Raji (cell line): ENCODE data around the gene SIL1.

ENCODE experiments used
- POLR2A ChIP-seq: IDR thresholded peaks from 2 replicates; pipeline ENCODE4 v1.6.1; 2011; ENCODE audit warnings: low read depth, low read length, control low read depth; ENCODE audit not compliant: insufficient read depth

SIL1 gene

GRCh38 chr5:138935466-138935865 is 262.7 kb downstream of the SIL1 start:
- TF ChIP-seq POLR2A: no peak

- TF ChIP-seq POLR2A: no peak
These were observed 263.2 kb downstream of the SIL1 start for GRCh38 chr5:138934971-138935370.

- TF ChIP-seq POLR2A: no peak
These were observed 264.5 kb downstream of the SIL1 start for GRCh38 chr5:138933522-138934290.

GRCh38 chr5:138932171-138932810 is 265.9 kb downstream of the SIL1 start:
- TF ChIP-seq POLR2A: no peak

- no peak for TF ChIP-seq POLR2A
These were observed 267.6 kb downstream of the SIL1 start for GRCh38 chr5:138930371-138931097.

- no peak for TF ChIP-seq POLR2A
These were observed 268.6 kb downstream of the SIL1 start for GRCh38 chr5:138929571-138929955.

GRCh38 chr5:138927979-138928378 is 270.2 kb downstream of the SIL1 start:
- no peak for TF ChIP-seq POLR2A

GRCh38 chr5:138927544-138927943 is 270.6 kb downstream of the SIL1 start:
- TF ChIP-seq POLR2A: no peak

- TF ChIP-seq POLR2A: no peak
These were observed 271.3 kb downstream of the SIL1 start for GRCh38 chr5:138926688-138927448.

GRCh38 chr5:138926257-138926656 is 271.9 kb downstream of the SIL1 start:
- no peak for TF ChIP-seq POLR2A

GRCh38 chr5:138925090-138925635 is 273.0 kb downstream of the SIL1 start:
- TF ChIP-seq POLR2A: no peak

- TF ChIP-seq POLR2A: no peak
These were observed 275.7 kb downstream of the SIL1 start for GRCh38 chr5:138922494-138922893.

- no peak for TF ChIP-seq POLR2A
These were observed 278.0 kb downstream of the SIL1 start for GRCh38 chr5:138920181-138920580.

GRCh38 chr5:138918686-138919085 is 279.5 kb downstream of the SIL1 start:
- TF ChIP-seq POLR2A: no peak

- TF ChIP-seq POLR2A: no peak
These were observed 283.8 kb downstream of the SIL1 start for GRCh38 chr5:138914338-138914737.
